Neutrophil (primary cell): ENCODE measurements around the gene SPAG16.

Source experiments
- H3K27ac ChIP-seq: fragments of 200-600 bp; sonication (generic); 2 replicates; pipeline ENCODE4 v1.5.1; 2016; ENCODE audit warnings: mild to moderate bottlenecking, moderate library complexity
- H3K27me3 ChIP-seq: fragments of 200-600 bp; sonication (generic); 2 replicates; pipeline ENCODE4 v1.6.0; 2016; ENCODE audit warnings: mild to moderate bottlenecking
- H3K36me3 ChIP-seq: fragments of 200-600 bp; sonication (generic); 2 replicates; pipeline ENCODE4 v1.5.1; 2017
- H3K4me1 ChIP-seq, 2 experiments: fragments of 200-600 bp in 1 of 2; sonication (generic) in 1 of 2; 1 replicate in 1 of 2; 2 replicates in 1 of 2; pipeline versions ENCODE4 v1.5.1 to v1.6.1; 2013 to 2016; ENCODE audit warnings: low read depth in 1 of 2, low read length in 1 of 2, mild to moderate bottlenecking in 1 of 2, moderate library complexity in 1 of 2; ENCODE audit not compliant: control insufficient read depth in 1 of 2, insufficient read depth in 1 of 2
- H3K4me3 ChIP-seq, 2 experiments: fragments of 200-600 bp in 1 of 2; sonication (generic) in 1 of 2; 1 replicate in 1 of 2; 2 replicates in 1 of 2; pipeline ENCODE4 v1.5.1; 2013 to 2016; ENCODE audit warnings: low read depth in 1 of 2, low read length in 1 of 2, mild to moderate bottlenecking in 1 of 2, moderate library complexity in 1 of 2
- H3K9me3 ChIP-seq: fragments of 200-600 bp; sonication (generic); 2 replicates; pipeline ENCODE4 v1.5.1; 2016
- TF ChIP-seq, protein P1 (sequence below): fragments of 200-600 bp; sonication (generic); IDR thresholded peaks from 2 replicates; pipeline ENCODE4 v1.5.1; 2016; ENCODE audit warnings: antibody characterized with exemption

SPAG16 gene

DNA sequence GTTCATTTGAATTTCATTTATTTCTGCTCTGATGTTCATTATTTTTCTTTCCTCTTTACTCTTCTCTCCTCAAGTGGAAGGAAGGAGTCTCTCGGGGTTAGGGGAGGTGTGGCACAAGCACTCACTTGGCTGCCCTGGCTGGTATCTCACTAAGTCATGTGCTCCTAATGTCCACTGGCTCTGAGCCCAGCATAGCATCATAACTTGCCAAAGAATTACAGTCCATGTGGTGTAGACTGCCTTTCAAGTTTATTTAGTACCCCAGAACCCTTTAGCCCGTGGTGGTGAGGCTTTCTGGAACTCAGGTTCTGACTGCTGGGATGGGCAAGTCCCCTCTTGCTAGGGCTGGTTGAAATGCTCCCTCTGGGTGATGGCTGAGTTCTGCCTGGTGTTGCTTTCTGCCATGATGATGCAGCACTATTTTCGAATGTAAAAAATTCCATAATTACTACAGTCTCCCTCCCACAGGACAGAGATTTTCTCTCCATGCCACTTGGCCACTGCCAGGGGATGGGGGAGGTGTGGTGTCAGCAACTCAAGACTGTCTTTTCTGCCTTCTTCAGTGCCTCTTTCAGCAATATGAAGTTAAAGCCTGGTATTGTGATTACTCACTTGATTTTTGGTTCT is 22.2 kb downstream of the SPAG16 start:
- Histone ChIP-seq H3K9me3 (peaks cover 7% of the 10 kb centered on the region), H3K4me1 (no peaks in the 10 kb centered on the region), H3K36me3 (no peaks in the 10 kb centered on the region), H3K4me3 (no peak overlapping the region), H3K27ac (no peak overlapping the region), H3K27me3 (no peaks in the 10 kb centered on the region)
- TF ChIP-seq, protein P1, sequence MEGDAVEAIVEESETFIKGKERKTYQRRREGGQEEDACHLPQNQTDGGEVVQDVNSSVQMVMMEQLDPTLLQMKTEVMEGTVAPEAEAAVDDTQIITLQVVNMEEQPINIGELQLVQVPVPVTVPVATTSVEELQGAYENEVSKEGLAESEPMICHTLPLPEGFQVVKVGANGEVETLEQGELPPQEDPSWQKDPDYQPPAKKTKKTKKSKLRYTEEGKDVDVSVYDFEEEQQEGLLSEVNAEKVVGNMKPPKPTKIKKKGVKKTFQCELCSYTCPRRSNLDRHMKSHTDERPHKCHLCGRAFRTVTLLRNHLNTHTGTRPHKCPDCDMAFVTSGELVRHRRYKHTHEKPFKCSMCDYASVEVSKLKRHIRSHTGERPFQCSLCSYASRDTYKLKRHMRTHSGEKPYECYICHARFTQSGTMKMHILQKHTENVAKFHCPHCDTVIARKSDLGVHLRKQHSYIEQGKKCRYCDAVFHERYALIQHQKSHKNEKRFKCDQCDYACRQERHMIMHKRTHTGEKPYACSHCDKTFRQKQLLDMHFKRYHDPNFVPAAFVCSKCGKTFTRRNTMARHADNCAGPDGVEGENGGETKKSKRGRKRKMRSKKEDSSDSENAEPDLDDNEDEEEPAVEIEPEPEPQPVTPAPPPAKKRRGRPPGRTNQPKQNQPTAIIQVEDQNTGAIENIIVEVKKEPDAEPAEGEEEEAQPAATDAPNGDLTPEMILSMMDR, result no peak

DNA sequence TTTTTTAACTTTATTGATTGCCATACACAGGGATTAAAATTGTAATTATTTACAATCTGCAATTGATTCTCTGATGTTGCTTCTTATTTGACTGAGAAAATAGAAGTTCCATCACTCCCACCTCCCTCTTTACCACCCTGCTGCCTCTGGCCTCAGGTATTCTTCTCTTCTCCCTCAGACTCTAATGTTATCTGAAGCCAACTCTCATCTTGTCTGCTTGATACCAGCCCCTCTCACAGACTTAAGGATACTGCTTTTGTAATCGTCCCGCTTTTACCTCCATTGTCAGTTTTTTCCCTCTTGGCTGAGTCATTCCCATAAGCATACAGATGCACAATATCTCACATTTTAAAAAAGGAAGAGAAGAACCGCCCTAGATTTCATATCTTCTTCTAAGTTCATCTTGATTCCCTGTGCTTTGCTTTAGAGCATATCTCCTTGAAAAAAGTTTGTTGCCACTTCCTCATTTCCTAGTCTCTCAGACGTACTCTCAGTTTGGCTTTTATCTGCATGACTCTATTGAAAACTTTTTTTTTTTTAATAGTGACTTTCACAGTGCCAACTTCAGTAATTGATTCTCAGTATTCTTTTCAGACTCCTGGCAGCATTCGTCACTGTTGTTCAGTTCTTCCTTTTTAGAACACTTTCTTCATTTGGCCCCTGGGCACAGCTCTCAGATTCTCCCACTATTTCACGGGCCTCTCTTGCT is 31.1 kb downstream of the SPAG16 start:
- H3K9me3 ChIP-seq, result no peaks in the 10 kb centered on the region
- no peak overlapping the region for H3K27ac ChIP-seq
- TF ChIP-seq, protein P1, result no peak
- H3K4me3 ChIP-seq, result no peak overlapping the region
- H3K27me3 ChIP-seq, result no peaks in the 10 kb centered on the region
- H3K36me3 ChIP-seq, result no peaks in the 10 kb centered on the region
- H3K4me1 ChIP-seq, result no peaks in the 10 kb centered on the region

DNA sequence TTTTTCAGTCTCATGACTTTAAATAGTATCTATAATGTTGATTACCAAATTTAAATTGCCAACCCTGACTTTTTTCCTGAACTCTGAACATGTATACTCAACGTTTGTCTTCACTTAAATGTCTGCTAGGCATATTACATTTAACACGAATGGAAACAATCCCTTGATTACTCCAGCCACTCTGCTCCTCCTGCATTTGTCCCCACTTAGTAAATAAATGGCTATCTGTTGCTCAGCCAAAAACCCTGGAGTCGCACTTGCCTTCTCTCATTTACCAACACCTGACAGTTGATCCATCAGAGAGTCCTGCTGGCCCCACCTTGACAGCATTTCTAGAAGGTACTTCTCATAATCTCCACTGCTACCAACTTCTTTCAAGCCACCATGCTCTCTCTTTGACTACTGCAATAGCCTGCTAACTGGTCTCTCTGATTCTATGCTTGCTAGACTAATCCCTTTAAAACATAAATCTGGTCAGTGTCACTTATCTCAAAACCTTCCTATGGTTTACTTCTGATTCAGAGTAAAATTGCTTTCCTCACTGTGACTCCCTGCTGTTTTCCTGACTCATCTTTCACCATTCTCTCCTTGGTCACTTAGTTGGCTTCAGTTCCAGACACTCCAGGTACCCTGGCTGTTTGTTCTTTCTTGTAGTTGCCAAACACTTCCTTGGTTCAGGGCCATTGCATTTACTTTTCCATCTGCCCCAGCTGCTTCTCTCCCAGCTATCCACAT is 31.9 kb downstream of the SPAG16 start:
- Histone ChIP-seq H3K9me3 (no peaks in the 10 kb centered on the region), H3K27me3 (no peaks in the 10 kb centered on the region), H3K4me3 (no peak overlapping the region), H3K27ac (no peak overlapping the region), H3K4me1 (no peaks in the 10 kb centered on the region), H3K36me3 (no peaks in the 10 kb centered on the region)
- TF ChIP-seq, protein P1, result no peak

- Histone ChIP-seq H3K27ac (no peak overlapping the region), H3K9me3 (no peaks in the 10 kb centered on the region), H3K4me3 (no peak overlapping the region), H3K27me3 (no peaks in the 10 kb centered on the region), H3K4me1 (no peaks in the 10 kb centered on the region), H3K36me3 (no peaks in the 10 kb centered on the region)
- TF ChIP-seq, protein P1, result no peak
Observed at GRCh38 chr2:213317929-213318328, 33.7 kb downstream of the SPAG16 start.

DNA sequence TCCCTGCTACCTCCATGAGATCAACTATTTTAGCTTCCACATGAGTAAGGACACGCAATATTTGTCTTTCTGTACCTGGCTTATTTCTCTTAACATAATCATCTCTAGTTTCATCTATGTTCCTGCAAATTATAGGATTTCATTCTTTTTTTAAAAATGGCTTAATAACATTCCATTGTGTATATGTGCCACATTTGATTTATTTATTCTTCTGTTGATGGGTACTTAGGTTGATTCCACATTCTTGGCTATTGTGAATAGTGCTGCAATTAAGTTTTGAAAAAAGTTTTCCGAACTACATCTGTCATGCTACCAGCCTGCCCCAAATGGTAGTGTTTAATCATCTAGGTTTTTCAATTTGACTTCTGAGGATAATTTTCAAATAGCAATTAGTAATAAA is 36.3 kb downstream of the SPAG16 start:
- TF ChIP-seq, protein P1, result no peak
- Histone ChIP-seq H3K9me3 (no peaks in the 10 kb centered on the region), H3K27ac (no peak overlapping the region), H3K27me3 (no peaks in the 10 kb centered on the region), H3K4me1 (no peaks in the 10 kb centered on the region), H3K36me3 (no peaks in the 10 kb centered on the region), H3K4me3 (no peak overlapping the region)
